Keratinocyte (primary cell): ENCODE data around the gene ZC3H12C. TPM values are rescaled to one million over a fixed set of nuclear protein-coding genes. Genes with fewer than 3 reads are reported as not detected.

Source experiments
- DNase-seq: peaks from one replicate; pipeline ENCODE4 v3.0.0-alpha.2; 2011; ENCODE audit warnings: low read depth, missing footprints, low spot score
- FAIRE-seq: peaks from 2 replicates; lab custom pipeline; 2011; peaks lifted over from hg19 to GRCh38; lab: Jason Lieb, UNC
- H2AFZ ChIP-seq: 2 replicates; pipeline ENCODE4 v1.6.0; 2012; ENCODE audit warnings: low read length, control low read depth, inconsistent platforms; ENCODE audit not compliant: control insufficient read depth
- H3K27ac ChIP-seq: 2 replicates; pipeline ENCODE4 v1.5.1; 2011; ENCODE audit warnings: low read length; ENCODE audit not compliant: control insufficient read depth, insufficient read depth
- H3K27me3 ChIP-seq: 3 replicates; pipeline ENCODE4 v1.6.0; 2011; ENCODE audit warnings: low read length; ENCODE audit not compliant: control insufficient read depth, insufficient read depth; ENCODE audit errors: extremely low read depth
- H3K36me3 ChIP-seq, 2 experiments: 2 replicates in 1 of 2; 3 replicates in 1 of 2; pipeline ENCODE4 v1.5.1; 2011; ENCODE audit warnings: low read length in 2 of 2, mild to moderate bottlenecking in 1 of 2; ENCODE audit not compliant: control insufficient read depth in 2 of 2, insufficient read depth in 2 of 2; ENCODE audit errors: extremely low read depth in 1 of 2
- H3K4me1 ChIP-seq: 3 replicates; pipeline ENCODE4 v1.5.1; 2011; ENCODE audit warnings: low read length; ENCODE audit not compliant: control insufficient read depth, insufficient read depth; ENCODE audit errors: extremely low read depth
- H3K4me2 ChIP-seq: 3 replicates; pipeline ENCODE4 v1.6.0; 2011; ENCODE audit warnings: low read depth, low read length; ENCODE audit not compliant: control insufficient read depth, insufficient read depth; ENCODE audit errors: extremely low read depth
- H3K4me3 ChIP-seq, 3 experiments: fragments of 200-600 bp in 1 of 3; sonication (generic) in 1 of 3; 2 replicates in 2 of 3; 3 replicates in 1 of 3; pipeline ENCODE4 v1.5.1; 2011 to 2016; ENCODE audit warnings: low read length in 3 of 3, mild to moderate bottlenecking in 3 of 3, control low read depth in 2 of 3, inconsistent platforms in 1 of 3, low read depth in 1 of 3, mixed read lengths in 1 of 3, mixed run types in 1 of 3, moderate library complexity in 1 of 3; ENCODE audit not compliant: control insufficient read depth in 2 of 3, insufficient read depth in 2 of 3; ENCODE audit errors: extremely low read depth in 1 of 3
- H3K79me2 ChIP-seq: 2 replicates; pipeline ENCODE4 v1.6.0; 2012; ENCODE audit warnings: low read length; ENCODE audit not compliant: control insufficient read depth, insufficient read depth
- H3K9ac ChIP-seq: 3 replicates; pipeline ENCODE4 v1.6.0; 2011; ENCODE audit warnings: low read length; ENCODE audit not compliant: control insufficient read depth, insufficient read depth; ENCODE audit errors: extremely low read depth
- H3K9me1 ChIP-seq: 3 replicates; pipeline ENCODE4 v1.6.0; 2011; ENCODE audit warnings: low read length; ENCODE audit not compliant: control insufficient read depth, insufficient read depth; ENCODE audit errors: extremely low read depth
- H3K9me3 ChIP-seq: 2 replicates; pipeline ENCODE4 v1.5.1; 2012; ENCODE audit warnings: low read depth, low read length; ENCODE audit not compliant: control insufficient read depth
- H4K20me1 ChIP-seq: 3 replicates; pipeline ENCODE4 v1.6.0; 2011; ENCODE audit warnings: low read length; ENCODE audit not compliant: control insufficient read depth, insufficient read depth; ENCODE audit errors: extremely low read depth
- EZH2 ChIP-seq: IDR thresholded peaks from one replicate; pipeline ENCODE4 v1.6.1; 2012; ENCODE audit warnings: inconsistent platforms, mild to moderate bottlenecking, low read length, moderate library complexity
- dilution Hi-C: fragments of 300-500 bp; cut with MboI; formaldehyde crosslinking; loops from one replicate; pipeline ENCODE4 v1.7.0; 2020; ENCODE audit warnings: low sequenced_read_pairs; ENCODE audit not compliant: extremely low pct_ligation_motif_present
- polyA plus RNA-seq, 5 experiments: library from polyadenylated mRNA; depleted of rRNA in 3 of 5; stranded (reverse) in 3 of 5; stranded (forward) in 1 of 5; unstranded in 1 of 5; fragments of >200 nt; gene quantifications; 1 replicate in 1 of 5; 2 replicates in 3 of 5; 3 replicates in 1 of 5; pipeline versions ENCODE4 v1.2.1 to v1.2.3, GENCODE V29; 2011 to 2012; ENCODE audit warnings: missing spikeins in 2 of 5, low read depth in 1 of 5, low replicate concordance in 1 of 5
- TF ChIP-seq, protein P1 (sequence below), 3 experiments: IDR thresholded peaks in 1 of 3; conservative IDR thresholded peaks in 1 of 3; optimal IDR thresholded peaks in 1 of 3; 2 replicates in 2 of 3; 3 replicates in 1 of 3; pipeline versions ENCODE3 to v1.5.1; 2011; ENCODE audit warnings: low read length in 3 of 3, mild to moderate bottlenecking in 3 of 3, moderate library complexity in 2 of 3, control low read depth in 1 of 3, inconsistent platforms in 1 of 3; ENCODE audit not compliant: insufficient read depth in 2 of 3; ENCODE audit errors: extremely low read depth in 1 of 3

ZC3H12C gene
- polyA plus RNA-seq, 1 donor (not counting 4 experiments of a cell fraction or from before 2014, with no cell fraction given) = 13.9 TPM

DNA sequence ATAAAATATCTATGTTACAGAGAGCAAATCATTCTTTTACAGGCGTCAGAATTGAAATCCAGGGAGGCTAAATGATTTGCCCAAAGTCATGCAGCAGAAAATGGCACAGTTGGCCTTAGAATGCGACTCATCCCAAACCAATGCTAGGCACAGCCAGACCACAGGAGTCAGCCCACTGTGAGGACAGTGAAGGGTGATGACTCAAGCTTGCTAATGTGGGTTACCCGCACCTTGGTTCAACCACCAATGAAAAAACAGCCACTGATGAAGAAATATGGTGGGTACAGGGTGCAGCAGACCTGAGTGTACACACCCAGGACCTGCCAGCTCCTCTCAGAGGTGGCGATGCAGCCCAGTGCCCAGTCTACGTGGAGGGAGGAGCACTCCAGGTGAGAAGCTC lies 89.7 kb downstream of the ZC3H12C start:
- H2AFZ ChIP-seq = no peak overlapping the region
- TF ChIP-seq, protein P1, sequence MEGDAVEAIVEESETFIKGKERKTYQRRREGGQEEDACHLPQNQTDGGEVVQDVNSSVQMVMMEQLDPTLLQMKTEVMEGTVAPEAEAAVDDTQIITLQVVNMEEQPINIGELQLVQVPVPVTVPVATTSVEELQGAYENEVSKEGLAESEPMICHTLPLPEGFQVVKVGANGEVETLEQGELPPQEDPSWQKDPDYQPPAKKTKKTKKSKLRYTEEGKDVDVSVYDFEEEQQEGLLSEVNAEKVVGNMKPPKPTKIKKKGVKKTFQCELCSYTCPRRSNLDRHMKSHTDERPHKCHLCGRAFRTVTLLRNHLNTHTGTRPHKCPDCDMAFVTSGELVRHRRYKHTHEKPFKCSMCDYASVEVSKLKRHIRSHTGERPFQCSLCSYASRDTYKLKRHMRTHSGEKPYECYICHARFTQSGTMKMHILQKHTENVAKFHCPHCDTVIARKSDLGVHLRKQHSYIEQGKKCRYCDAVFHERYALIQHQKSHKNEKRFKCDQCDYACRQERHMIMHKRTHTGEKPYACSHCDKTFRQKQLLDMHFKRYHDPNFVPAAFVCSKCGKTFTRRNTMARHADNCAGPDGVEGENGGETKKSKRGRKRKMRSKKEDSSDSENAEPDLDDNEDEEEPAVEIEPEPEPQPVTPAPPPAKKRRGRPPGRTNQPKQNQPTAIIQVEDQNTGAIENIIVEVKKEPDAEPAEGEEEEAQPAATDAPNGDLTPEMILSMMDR (optimal IDR thresholded peaks at IDR 0.05 in 1 of 3, IDR thresholded peaks at IDR 0.05 in 1 of 3, conservative IDR thresholded peaks at IDR 0.05 in 1 of 3; ENCODE audit: extremely low read depth in 1 of 3, insufficient read depth in 2 of 3, low read length in 3 of 3) = no peak
- H3K4me2 ChIP-seq = peak overlapping the region; percentile 20

DNA sequence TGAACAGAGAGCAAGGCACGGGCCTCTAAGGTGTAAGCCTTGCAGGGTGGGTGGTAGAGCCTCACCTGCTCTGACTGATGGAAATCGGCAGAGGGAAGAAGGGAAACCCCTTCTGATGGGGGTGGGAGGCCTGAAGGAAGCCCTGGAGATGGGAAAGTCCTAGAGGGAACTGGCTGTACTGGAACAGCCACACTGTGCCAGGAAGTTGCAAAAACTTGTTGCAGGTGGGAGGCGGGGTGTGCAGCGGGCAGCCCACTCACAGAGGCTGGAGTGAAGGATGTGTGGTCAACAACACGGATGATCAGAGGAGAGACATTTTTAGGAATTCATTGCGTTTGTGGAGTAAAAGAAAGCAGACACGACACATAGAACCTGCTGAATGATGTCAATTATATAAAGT lies 91.3 kb downstream of the ZC3H12C start:
- no peaks in the 10 kb centered on the region for H4K20me1 ChIP-seq
- peaks cover 42% of the 10 kb centered on the region for H3K4me1 ChIP-seq
- no peaks in the 10 kb centered on the region for H3K9me1 ChIP-seq
- FAIRE-seq (no peak), DNase-seq (no peak)
- H3K9ac ChIP-seq = no peak overlapping the region
- H2AFZ ChIP-seq = no peak overlapping the region
- H3K27ac ChIP-seq = peak overlapping the region; percentile 29
- H3K79me2 ChIP-seq = no peaks in the 10 kb centered on the region
- no peaks in the 10 kb centered on the region for H3K9me3 ChIP-seq
- H3K4me3 ChIP-seq = no peak overlapping the region
- H3K36me3 ChIP-seq = no peaks in the 10 kb centered on the region
- no peaks in the 10 kb centered on the region for H3K27me3 ChIP-seq
- dilution Hi-C loops = no loop called here
- peak overlapping the region; percentile 55 for H3K4me2 ChIP-seq
- TF ChIP-seq, protein P1 (optimal IDR thresholded peaks at IDR 0.05 in 1 of 3, IDR thresholded peaks at IDR 0.05 in 1 of 3, conservative IDR thresholded peaks at IDR 0.05 in 1 of 3; ENCODE audit: extremely low read depth in 1 of 3, insufficient read depth in 2 of 3, low read length in 3 of 3) = no peak
- no peak for TF ChIP-seq EZH2

More for the DNA sequence above, 89.7 kb downstream of the ZC3H12C start:
- no peak overlapping the region for H3K4me3 ChIP-seq
- peaks cover 42% of the 10 kb centered on the region for H3K4me1 ChIP-seq
- H3K27me3 ChIP-seq = no peaks in the 10 kb centered on the region
- no peak overlapping the region for H3K27ac ChIP-seq
- H3K79me2 ChIP-seq = no peaks in the 10 kb centered on the region
- no peak overlapping the region for H3K9ac ChIP-seq
- peak; percentile 75 for FAIRE-seq
- DNase-seq = peak; percentile 52
- no peaks in the 10 kb centered on the region for H3K9me3 ChIP-seq
- no peaks in the 10 kb centered on the region for H3K36me3 ChIP-seq
- no peaks in the 10 kb centered on the region for H4K20me1 ChIP-seq
- dilution Hi-C loops = no loop called here
- H3K9me1 ChIP-seq = no peaks in the 10 kb centered on the region
